Upper lobe of left lung (tissue), 4 donors: ENCODE results near the gene RNF103.

Source experiments
- EP300 ChIP-seq, 4 donors: sonication (generic); formaldehyde crosslinking; IDR thresholded peaks; one replicate each; pipeline ENCODE4 v1.5.1; 2017; ENCODE audit warnings: antibody characterized with exemption in 4 of 4, control low read depth in 2 of 4
- POLR2AphosphoS5 ChIP-seq, 2 donors: sonication (generic); formaldehyde crosslinking; IDR thresholded peaks; one replicate each; pipeline ENCODE4 v1.5.1; 2017; ENCODE audit warnings: antibody characterized with exemption in 2 of 2
- TF ChIP-seq, protein P1 (sequence below), 6 experiments: fragments of 450-650 bp in 4 of 6; fragments of 200-600 bp in 2 of 6; sonication (generic) in 2 of 6; IDR thresholded peaks; one replicate each; pipeline ENCODE4 v1.5.1; 2016 to 2019; ENCODE audit warnings: antibody characterized with exemption in 6 of 6

DNA sequence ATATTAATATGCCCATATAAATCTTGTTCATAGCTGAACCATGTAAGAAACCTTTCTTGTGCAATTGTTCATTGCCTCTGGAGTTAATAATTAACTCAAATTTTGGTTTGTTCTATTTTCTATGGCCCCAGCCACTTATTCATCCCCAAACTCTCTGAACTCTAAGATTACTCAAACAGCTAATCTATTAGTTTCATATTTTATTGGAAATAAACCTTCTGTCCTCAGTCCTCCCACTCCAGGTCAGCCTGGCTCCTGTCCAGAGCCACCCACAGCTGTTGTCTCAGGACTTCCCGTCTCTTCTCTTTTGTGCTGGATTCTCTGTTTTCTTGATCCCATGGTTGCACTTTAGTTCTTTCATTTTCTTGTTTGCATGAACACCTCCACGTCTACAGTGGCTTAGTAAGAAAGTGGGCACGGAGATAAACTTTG lies 4.4 kb upstream of the RNF103 start:
- TF ChIP-seq, protein P1, sequence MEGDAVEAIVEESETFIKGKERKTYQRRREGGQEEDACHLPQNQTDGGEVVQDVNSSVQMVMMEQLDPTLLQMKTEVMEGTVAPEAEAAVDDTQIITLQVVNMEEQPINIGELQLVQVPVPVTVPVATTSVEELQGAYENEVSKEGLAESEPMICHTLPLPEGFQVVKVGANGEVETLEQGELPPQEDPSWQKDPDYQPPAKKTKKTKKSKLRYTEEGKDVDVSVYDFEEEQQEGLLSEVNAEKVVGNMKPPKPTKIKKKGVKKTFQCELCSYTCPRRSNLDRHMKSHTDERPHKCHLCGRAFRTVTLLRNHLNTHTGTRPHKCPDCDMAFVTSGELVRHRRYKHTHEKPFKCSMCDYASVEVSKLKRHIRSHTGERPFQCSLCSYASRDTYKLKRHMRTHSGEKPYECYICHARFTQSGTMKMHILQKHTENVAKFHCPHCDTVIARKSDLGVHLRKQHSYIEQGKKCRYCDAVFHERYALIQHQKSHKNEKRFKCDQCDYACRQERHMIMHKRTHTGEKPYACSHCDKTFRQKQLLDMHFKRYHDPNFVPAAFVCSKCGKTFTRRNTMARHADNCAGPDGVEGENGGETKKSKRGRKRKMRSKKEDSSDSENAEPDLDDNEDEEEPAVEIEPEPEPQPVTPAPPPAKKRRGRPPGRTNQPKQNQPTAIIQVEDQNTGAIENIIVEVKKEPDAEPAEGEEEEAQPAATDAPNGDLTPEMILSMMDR (IDR thresholded peaks at IDR 0.05): no peak
- TF ChIP-seq EP300 (IDR thresholded peaks at IDR 0.05): no peak
- no peak for TF ChIP-seq POLR2AphosphoS5 (IDR thresholded peaks at IDR 0.05)
